Activated CD4-positive, alpha-beta T cell treated with anti-CD3 and anti-CD28 coated beads, Interleukin-2, amount 50 U/mL, for 1 hour (primary cell): ENCODE measurements around the gene AOPEP.
A peak's percentile ranks its signal among the peaks of the same experiment; 100 is the strongest.

Experiments used
- DNase-seq: peaks from one replicate; pipeline ENCODE4 v3.0.0-alpha.2; 2020

AOPEP gene

DNA sequence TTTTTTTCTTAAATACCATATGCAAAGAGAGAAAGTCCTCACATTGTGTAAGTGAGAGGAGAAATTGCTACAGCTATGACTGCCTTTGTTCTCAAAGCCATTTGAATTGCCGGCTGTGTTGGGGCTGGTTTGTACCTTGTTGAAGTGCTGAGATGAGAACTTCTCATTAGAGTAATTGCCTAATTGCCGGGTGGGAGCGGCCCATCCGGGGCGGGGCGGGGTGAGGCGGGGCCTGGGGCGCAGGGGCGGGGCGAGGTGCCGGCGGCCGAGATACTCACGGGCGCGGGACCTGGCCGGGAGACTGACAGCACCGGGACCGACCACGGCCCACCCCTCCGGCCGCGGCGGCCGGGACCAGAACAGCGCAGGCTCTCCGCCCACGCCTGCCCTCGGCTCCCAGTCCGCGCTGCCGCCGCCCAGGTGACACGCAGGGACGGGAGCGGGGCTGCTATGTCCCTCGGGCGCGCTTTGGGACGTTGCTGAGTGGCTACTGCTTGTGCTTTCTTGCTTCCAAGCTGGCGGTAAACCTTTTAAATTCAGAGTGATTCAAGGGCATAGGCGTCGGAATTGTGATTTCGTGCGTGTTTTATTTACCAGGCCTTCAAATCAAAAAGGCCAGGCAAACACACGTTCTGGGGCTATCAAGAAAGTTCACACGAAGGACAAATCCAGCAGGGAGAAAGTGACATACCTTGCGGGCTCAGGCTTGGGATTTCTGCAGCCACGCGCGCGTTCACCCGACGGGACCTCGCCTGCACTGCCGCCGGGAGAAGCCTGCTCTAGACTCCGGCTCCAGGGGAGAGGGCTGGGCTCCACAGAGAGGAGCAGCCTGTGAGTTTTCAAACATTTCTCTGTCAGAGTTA is 322.0 kb downstream of the AOPEP start:
- DNase-seq = peak; percentile 46

DNA sequence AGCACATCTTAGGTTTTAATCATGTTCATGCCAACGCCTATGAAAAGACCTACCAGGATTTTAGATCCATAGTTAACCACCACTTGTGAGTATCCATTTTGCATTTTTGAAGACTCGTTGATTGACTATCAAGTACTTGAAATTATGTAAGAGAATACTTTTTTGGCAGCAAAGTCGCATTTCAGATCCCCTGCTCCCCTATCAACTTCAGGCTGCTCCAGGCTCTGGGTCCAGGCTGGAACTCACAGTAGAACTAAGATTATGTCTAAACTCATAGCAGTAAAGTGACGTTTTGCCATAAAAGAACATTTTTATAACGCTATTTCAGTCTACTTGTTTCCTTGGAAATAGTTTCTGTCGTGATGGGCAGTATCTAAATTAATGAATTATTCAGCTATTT is 323.3 kb downstream of the AOPEP start:
- DNase-seq = no peak

DNA sequence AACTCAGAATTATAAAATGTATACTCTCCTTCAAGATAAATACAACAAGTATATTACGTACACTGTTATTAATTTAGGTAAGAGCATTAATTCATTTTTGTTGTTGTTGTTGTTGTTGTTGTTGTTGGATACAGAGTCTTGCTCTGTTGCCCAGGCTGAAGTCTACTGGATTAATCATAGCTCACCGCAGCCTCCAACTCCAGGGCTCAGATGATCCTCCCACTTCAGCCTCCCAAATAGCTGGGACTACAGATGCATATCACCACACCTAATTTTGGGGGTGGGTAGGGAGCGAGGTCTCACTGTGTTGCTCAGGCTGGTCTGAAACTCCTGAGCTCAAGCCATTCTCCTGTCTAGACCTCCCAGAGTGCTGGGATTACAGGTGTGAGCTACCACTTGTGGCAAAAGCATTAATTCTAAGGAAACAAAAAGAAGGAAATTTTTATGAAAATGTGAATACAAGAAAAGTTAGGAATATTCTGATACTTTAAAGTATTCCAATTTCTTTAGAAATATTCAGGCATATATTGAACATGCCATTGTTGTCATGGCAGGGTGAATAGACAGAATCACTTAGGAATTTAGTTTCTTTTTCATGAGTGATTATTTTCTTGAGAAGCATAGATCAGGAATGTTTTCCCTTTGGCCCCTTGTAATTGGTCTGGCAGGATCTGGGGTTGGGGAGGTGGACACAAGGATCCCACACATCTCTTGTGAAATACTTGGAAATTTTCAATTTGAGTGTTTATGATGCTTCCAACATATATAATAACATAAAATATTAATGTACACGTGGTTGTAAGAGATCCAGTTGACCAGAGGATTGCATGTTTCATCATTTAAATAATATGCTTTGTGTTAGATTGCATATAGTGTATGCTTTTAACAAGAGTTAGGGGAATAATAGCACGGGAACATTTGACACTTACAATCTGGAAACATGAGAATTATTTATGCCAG is 327.4 kb downstream of the AOPEP start:
- no peak for DNase-seq

DNA sequence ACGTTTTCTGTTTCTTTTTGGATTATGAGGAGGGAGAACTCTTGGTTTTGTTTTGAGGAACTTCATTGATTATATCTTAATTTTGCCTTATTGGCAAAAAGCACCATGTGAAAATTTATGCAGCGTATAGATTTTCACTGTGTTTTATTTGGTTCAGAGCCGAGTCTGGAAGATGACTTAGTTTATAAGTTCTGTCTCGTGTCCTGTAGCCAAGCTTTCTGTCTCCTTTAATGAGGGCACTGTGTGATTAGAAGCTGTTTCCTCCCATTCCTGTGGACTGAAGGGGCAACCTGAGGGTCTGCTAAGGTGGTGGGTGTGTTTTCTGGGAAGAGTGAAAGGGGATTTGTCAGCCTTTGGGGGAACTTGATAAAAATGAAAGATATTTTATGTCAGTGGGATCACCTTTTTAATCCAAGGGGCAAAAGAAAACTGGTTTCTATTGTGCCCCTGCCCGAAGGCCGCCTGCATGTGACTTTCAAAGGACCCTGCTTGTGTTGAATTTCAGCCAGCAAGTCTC is 328.9 kb downstream of the AOPEP start:
- no peak for DNase-seq

DNA sequence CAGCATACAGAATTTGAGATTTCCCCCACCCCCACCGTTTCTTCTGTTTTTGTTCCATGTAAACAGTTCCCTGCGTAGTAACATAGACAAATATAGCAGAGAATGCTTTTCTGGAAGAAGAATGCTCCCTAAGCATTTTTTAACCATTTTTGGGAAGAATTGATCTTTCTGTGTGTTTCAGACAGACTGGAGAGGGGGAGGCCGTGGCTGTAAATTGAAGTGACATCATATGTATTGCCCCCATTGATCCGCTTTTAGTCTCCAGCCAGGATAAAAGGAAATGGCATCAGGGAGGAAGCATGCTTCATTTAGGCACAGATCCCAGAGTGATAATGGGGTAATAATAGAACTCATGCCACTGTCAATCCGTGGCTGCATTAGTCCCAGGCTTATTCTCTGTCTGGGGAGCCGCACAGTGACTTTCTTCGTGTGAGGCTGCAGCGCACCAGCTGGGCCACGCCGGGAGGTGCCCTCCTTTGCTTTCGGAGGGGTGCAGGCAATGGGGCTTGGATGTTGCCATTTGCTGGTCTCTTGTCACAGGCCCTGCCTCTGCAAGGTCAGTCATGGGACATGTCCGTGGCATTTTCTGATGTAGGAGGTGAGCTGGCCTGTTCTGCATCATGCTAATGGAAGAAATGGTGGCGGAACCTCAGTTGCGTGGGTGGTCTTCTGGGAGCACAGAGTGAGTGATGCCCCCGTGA is 329.5 kb downstream of the AOPEP start:
- no peak for DNase-seq

DNA sequence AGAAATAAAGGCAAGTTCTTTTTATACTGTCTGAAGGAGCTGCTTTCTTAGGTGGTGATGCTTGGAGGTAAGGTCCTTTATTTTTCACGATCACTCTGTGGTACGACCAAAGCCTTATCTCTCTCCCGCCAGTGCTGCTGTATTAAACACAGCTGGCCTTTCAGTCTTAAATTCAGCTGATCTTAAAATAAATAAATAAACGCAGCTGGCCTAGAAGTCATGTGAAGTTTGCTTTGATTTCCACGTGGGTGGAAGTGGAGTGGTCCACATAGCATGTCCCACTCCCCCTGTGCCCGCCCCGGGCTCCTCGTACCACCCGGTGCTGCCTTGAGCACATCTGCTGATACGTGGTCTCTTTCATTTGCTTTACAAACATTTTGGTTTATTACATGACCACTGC is 330.6 kb downstream of the AOPEP start:
- DNase-seq = no peak

DNA sequence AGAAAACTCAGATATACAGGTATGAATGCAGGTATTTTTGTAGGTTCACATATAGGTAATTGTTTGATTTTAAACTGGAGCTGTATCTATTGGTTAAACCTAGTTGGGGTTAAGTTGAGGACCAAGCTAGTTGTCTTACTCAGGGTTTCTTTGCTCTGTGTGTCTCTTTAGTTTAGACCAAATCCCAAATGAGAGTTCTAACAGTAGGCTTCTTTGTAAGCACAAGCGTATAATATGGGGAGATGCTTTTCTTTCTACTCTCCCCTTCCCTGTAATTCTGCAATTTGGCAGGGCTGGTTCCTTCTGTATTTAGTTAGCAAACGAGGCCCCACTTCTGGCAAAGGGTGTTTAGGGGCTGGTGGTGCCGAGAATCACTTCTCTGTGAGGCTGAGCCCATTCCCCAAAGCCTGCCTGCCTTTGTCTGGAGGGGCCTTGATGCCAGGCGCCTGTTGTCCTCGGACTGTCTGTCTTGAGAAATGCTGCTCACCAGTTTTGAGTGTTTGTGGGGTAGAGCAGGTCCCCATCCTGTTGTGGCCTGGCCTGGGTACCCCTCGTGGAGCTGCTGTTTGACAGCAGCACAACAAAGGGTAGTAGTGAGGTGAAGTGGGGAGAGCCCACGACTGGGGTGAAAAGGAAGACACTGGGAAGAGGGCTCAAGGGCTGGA is 331.8 kb downstream of the AOPEP start:
- DNase-seq = no peak

DNA sequence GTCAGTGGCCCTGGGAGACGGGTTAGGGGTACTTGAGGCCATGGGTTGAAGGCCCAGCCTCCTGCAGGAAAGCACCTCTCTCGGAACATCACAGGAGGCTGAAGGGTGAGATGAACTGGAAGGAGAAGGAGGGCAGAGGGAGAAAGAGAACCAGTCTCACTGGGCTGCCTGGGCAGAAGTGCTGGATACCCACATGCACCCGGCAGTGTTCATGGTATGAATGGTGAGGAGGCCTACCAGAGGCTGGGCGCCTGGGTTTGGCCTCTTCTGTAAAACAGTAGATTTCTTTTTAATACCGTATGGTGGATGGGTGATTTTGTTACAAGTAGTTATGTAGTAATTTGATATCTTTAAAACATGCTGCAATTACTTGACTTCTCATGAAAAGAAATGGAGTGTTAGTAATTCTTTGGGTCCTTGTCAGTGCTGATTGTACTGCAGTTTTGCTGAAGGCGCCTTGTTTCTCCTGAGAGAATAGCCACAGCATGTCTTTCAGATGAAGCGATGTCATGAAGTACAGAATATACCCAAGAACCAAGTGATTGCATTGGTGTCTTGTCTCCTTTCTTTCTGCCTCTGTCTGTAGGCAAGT is 332.4 kb downstream of the AOPEP start:
- no peak for DNase-seq

DNA sequence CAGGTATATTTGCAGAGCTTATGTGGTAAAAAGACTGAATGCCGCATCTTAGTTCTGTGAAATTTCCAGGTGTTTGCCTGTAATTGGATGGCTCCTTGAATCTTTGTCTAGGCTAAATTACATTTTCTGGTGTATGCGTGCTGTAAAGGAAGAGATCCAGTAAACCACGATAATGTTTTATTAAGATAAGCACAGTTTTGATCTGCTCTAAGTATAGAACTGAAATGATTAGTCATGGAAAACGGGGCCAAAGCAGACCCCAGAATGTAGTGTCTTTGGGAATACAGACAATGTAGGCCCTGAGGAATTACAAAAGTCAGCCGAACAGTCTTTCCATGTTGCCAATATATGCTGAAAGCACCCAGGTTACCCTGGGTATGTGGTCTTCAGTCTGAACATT is 333.7 kb downstream of the AOPEP start:
- DNase-seq = no peak

DNA sequence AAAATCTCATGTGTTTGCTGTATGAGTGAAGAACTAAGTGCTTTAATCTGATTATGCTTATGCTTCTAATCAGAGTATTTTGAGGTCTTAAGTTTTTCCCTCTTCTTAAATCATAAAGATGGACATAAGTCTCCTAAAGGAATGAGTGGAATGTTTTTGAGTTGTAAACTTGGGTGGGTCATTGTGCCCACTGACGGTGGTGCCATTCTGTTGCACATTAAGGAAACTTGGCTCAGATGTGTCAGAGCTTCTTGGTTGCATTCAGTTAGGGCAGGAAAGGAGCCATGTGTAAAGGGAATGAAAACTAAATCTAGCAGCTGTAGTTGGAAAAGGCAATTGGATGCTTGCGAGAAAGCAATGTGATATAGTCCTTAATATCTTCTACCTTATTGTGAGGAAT is 334.4 kb downstream of the AOPEP start:
- no peak for DNase-seq

DNA sequence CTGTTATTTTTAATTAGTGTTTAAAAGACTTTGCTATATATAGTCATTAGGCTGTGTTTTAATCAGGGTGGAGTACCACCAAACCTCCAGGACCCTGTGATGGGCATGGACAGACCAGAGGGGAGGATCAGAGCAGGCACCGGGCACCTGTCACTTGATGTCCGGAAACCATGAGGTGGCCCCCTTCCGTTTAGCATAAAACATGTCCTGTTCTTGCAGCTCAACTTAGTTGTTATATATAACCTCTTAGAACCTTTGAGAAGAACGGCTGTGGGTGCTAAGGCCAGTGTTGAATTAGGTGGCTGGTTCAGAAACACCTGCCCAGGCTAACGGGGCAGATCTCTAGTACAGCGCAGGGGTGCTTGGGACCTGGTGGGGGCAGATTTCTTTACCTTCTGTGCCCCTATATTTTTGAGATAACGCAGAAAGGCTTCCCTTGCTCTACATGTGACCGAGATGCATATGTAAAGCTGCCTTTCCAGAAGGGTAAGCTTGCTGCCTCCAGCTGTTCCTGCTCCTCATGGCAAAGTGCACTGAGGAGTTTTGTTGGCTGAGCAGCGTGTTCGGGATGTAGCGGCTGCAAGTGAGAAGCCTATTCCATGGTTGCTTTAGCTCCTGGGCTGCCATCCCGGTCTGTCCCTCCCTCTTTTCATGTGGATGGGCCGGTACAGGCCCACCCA is 335.6 kb downstream of the AOPEP start:
- no peak for DNase-seq

DNA sequence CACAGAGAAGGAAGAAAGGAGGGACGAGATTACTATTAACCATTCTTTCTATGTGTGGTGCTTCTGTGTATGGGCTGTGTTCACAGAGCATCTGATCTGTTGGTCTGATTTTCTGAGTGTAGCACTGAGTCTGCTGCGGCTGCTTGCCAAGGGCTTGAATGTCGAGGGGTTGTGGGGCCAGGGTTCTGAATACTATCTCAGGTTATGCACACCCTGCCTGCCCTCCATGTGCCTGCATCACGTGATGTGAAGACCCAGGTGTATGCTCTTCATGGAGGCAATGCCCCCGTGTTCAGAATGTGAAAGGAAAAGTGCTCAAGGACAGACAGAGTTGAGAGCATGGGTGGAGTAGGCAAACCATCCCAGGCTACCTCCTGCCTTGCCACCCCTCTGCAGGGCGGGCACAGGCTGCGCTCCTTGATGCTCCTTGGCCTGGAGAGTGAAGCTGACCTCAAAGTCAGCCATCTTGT is 336.1 kb downstream of the AOPEP start:
- DNase-seq = no peak

DNA sequence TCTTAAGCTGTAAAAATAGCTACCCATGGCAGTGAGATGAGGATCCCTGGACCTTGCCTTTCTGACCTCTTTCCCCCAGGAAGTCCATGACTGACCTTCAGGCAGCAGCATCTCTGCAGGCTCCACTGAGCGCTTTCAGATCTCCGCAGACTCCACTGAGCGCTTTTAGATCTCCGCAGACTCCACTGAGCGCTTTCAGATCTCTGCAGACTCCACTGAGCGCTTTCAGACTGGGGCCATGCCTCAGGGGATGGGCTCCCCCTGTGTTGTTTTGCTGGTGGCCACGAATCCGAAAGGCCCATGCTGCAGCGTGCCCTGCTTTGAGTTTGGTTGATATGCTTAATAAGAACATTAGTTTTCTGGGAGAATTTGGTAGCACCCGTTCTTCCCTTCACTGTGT is 336.8 kb downstream of the AOPEP start:
- no peak for DNase-seq

DNA sequence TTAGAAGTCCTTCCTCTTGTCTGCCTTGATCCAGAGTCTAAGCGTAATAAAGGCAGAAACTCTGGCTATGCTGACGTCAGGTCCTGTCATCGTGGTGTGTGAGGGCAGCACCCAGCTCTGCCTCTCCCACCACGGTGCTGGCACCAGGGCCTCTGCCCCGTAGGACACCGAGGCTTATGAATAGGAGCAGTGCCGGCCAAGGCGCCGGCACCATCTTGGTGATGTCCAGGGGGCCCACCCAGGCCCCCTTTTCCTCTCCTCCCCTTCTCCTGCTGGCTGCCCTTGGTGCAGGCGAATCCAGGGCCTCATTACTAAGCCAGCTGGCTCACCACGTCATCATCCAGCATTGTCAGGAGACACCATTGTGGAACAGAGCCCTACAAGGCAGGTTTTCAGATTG is 338.7 kb downstream of the AOPEP start:
- DNase-seq = no peak

DNA sequence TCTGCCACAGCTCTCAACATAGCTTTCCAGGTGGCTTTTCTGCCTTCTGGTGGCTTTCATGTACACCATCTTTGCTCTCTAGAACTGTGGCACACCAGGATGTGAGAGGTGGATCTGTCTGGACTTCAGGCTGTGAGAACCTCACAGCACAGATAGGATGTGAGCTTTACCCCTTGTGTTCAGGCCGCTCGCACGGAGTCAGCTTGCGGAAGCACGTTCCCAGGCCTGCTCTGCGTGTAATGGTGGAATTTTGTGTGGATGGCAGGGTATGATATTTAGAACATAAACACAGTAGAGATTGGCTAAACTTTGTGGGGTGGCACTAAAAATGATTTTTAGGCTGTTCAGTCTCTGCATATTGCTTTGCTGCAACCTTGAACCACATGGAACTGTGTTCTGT is 340.6 kb downstream of the AOPEP start:
- no peak for DNase-seq

DNA sequence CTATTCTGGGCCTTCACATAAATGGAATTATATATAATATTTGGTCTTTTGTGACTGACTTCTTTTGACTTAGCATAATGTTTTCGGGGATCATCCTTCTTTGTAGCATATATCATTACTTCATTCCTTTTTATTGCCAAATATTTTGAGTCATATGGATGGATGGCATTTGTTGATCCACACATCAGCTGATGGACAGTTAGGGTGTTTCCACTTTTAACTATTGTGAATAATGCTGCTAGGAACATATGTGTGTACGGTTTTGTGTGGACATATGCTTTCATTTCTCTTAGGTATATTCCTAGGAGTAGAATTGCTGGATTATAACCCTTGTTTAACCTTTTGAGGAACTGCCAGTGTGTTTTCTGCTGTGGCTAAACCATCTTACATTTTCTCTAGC is 341.4 kb downstream of the AOPEP start:
- no peak for DNase-seq

DNA sequence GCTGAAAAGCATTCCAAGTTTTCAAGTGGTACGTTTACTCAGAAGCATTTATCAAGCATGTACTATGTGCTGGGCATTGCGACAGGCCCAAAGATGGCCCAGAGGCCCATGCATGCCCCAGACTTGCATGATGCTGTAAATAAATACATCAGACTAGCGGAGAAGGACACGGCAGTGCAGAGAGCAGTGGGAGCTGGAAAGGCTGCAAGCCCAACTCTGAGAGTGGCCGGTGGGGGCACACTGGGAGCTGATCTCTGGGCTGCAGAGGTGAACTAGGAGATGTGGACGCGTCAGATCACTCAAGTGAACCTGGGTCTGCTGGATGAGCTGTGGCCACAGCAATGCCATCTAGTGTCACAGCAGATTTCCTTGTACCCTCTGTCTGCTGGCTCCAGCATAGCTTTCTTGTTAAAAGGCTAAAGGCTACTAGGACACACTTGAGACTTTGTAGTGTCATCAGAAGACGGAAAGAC is 344.1 kb downstream of the AOPEP start:
- DNase-seq = no peak

DNA sequence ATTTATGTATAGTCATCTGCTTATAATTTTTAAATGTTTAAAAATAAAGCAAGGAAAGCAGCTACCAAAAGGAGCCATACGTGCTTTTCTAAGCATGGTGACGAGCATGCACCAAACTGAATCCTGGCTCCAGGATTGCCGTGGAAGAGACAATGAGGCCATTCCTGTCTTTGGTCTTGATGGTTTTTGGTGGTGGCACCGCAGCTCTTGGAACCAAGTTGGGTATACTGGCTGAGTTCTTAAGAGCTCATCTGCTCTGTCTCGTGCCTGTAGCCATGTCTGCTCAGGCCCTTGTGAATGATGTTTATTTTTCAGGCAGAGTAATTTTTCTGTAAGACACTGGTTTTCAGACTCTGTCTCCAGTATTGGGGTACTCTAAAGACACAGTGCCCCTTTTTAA is 345.0 kb downstream of the AOPEP start:
- DNase-seq = no peak

DNA sequence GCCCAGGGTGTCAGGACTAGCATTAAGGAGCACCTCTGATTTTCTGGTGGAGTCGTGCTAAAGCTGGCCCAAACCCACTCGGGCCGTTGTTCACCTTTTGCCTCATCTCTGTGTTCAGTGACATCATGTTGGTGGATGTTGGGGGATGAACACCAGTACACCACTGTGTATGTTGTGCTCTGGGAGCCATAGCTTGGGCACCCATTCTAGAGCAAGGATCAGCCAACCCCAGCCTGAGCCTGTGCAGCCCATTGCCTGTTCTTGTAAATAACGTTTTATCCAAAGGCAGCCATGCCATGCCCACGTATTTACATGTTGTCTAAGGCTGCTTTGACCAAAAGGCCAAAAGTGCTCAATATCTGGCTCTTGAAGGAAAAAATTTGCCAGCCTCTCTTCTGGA is 345.4 kb downstream of the AOPEP start:
- no peak for DNase-seq

DNA sequence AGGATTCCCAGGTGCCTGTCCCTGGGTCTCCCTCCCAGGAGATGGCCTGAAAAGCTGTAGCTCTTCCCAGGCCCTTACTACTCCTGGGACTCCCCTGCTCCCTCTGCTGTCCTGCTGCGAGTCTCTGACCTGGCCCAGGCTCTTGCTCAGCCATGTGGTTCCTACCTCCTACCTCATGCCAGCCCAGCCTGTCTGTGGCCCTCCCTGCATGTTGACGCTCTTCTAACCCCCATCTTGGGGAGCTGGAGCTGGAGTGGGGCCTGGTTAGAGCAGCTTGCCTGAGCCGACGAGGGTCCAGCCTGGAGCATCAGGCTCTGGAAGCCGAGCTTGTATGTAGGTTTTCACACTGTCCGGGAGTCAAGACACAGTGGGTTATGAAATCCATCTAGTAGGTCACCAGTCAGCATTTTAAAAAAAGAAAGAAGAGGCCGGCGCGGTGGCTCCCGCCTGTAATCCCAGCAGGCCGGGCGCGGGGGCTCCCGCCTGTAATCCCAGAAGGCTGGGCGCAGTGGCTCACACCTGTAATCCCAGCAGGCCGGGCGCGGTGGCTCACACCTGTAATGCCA is 346.6 kb downstream of the AOPEP start:
- DNase-seq = no peak

DNA sequence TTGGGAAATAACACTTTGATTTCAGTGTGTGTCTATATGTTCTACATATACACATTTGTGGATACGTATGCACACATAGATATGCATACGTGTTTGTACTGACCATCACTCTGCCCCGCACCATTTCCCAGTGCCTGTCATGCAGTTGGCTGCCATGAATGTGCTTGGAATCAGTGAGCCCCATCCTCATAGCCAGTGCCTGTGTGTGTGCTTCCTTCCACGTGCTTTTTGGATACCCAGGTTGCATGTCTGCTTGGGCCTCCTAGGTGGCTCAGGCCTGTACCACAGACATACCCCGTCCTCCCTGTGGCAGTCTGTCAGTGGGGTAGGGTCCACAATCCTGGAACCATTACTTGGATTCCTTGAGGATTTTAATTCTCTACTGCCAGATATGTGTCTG is 347.4 kb downstream of the AOPEP start:
- DNase-seq = no peak
